ENCODE measurements around the gene PSME3IP1. TPM values are rescaled to one million over a fixed set of nuclear protein-coding genes. Genes with fewer than 3 reads are reported as not detected.
A peak's percentile ranks its signal among the peaks of the same experiment; 100 is the strongest.

Gene PSME3IP1
- polyA plus RNA-seq, 1 of the 3 experiments (the other 2 are of a cell fraction) = 80.9 TPM

- H3K4me1 ChIP-seq (ENCODE audit: control insufficient read depth in 1 of 2, insufficient read depth in 2 of 2, low read depth in 1 of 2, low read length in 1 of 2) = peaks cover 0 to 22% of the 10 kb centered on the region in 2 experiments; a peak in 3 of 4 replicates
- no peaks in the 10 kb centered on the region for H3F3A ChIP-seq (replicated peaks; ENCODE audit: insufficient read depth)
- H2AFZ ChIP-seq (ENCODE audit: low read depth) = no peak overlapping the region
- CTCF ChIA-PET = interaction anchor here (0.5 to 2.1 kb wide), 7 partner anchors 8 to 213 kb away, joined by 3 to 7 read pairs (median 5); partner anchors contain the start of gene CPNE2
- peaks cover 6% of the 10 kb centered on the region; the same call in 1 of the 2 replicates for H4K20me1 ChIP-seq (ENCODE audit: insufficient read depth)
- no peaks in the 10 kb centered on the region for H3K27me3 ChIP-seq (ENCODE audit: insufficient read depth)
- no peaks in the 10 kb centered on the region for H3K9me3 ChIP-seq
- TF ChIP-seq FOXJ3 (CRISPR knock-in tag; IDR thresholded peaks at IDR 0.05) = peak; percentile 98
- TF ChIP-seq RCOR1 (IDR thresholded peaks at IDR 0.05; ENCODE audit: low read length) = peak; percentile 95
- peak; percentile 54; the same call in 1 of the 2 replicates for TF ChIP-seq MXI1 (IDR thresholded peaks at IDR 0.05; ENCODE audit: low read depth, low read length)
- no peak for TF ChIP-seq SIN3A (IDR thresholded peaks at IDR 0.05; ENCODE audit: borderline replicate concordance, low read depth, low read length)
- TF ChIP-seq TCF12 (IDR thresholded peaks at IDR 0.05) = peak; percentile 30; the same call in 1 of the 2 replicates
- TF ChIP-seq YY1 (IDR thresholded peaks at IDR 0.05; ENCODE audit: low read depth) = no peak
- no peak for TF ChIP-seq NFIC (IDR thresholded peaks at IDR 0.05; ENCODE audit: borderline replicate concordance)
- TF ChIP-seq TAF1 (IDR thresholded peaks at IDR 0.05; ENCODE audit: borderline replicate concordance, low read depth, low read length) = no peak
- TF ChIP-seq CHD2 (IDR thresholded peaks at IDR 0.05; ENCODE audit: low read length, partially characterized antibody) = peak; percentile 66
- peak in 1 of 2 experiments; percentile 94; a peak in 2 of 4 replicates for TF ChIP-seq EP300 (IDR thresholded peaks at IDR 0.05; ENCODE audit: borderline replicate concordance in 1 of 2, low read depth in 1 of 2, low read length in 1 of 2)
- TF ChIP-seq GATA2 (CRISPR knock-in tag; IDR thresholded peaks at IDR 0.05) = no peak; the same call in none of the 2 replicates
- peak; percentile 66 for DNase-seq
- no peak overlapping the region for H3K4me3 ChIP-seq (ENCODE audit: low read depth in 2 of 2, low read length in 1 of 2)
- H3K36me3 ChIP-seq (replicated peaks in 1 of 2; ENCODE audit: control insufficient read depth in 1 of 2, insufficient read depth in 2 of 2, low read length in 1 of 2) = peaks cover 3 to 7% of the 10 kb centered on the region in 2 experiments
- H3K4me2 ChIP-seq = no peak overlapping the region
- POLR2A ChIA-PET = no interaction called here
- H3K9me2 ChIP-seq = no peaks in the 10 kb centered on the region
- H3K27ac ChIP-seq (ENCODE audit: low read depth in 2 of 2, low read length in 1 of 2) = peak overlapping the region; percentile 18 to 87; a peak in 3 of 4 replicates
- 75% methylated on average over 3 of the region's 3 CpGs for WGBS (ENCODE audit: low lambda C conversion rate)
- peaks cover 96% of the 10 kb centered on the region for H3K79me2 ChIP-seq (ENCODE audit: insufficient read depth)
- no peak overlapping the region for H3K9ac ChIP-seq
Measured at GRCh38 chr16:57179215-57179828, 6.5 kb downstream of the PSME3IP1 start.

DNA sequence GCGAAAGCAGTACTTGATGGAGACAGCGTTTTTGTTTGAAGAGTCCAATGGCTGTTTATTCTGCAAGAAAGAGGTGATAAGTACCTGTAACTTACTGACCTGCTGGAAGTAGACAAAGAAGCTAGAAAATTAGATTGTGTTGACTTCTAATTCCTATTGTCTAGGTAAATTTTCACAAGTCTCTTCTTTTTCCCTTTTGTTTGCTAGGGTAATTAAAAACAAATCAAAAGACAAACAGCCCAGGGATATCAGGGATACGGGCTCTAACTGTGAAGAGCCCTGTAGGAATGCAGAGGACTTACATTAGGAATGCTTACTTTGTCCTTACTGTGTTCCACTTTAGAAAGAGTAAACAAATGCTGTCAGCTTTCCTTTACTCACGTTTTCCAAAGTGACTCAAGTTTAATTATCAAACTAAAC lies 7.0 kb downstream of the PSME3IP1 start:
- Histone ChIP-seq H3K9me2 (no peaks in the 10 kb centered on the region), H3K27me3 (ENCODE audit: insufficient read depth) (no peaks in the 10 kb centered on the region), H3K9ac (no peak overlapping the region), H3K36me3 (replicated peaks in 1 of 2; ENCODE audit: control insufficient read depth in 1 of 2, insufficient read depth in 2 of 2, low read length in 1 of 2) (peaks cover 3 to 7% of the 10 kb centered on the region in 2 experiments), H3K4me1 (ENCODE audit: control insufficient read depth in 1 of 2, insufficient read depth in 2 of 2, low read depth in 1 of 2, low read length in 1 of 2) (peaks cover 0 to 22% of the 10 kb centered on the region in 2 experiments; a peak in 3 of 4 replicates), H3K79me2 (ENCODE audit: insufficient read depth) (peaks cover 95% of the 10 kb centered on the region), H3K27ac (ENCODE audit: low read depth in 2 of 2, low read length in 1 of 2) (peak overlapping the region in 1 of 2 experiments; percentile 87; a peak in 2 of 4 replicates), H3K4me2 (no peak overlapping the region), H3K4me3 (ENCODE audit: low read depth in 2 of 2, low read length in 1 of 2) (no peak overlapping the region), H3F3A (replicated peaks; ENCODE audit: insufficient read depth) (no peaks in the 10 kb centered on the region), H3K9me3 (no peaks in the 10 kb centered on the region), H2AFZ (ENCODE audit: low read depth) (no peak overlapping the region), H4K20me1 (ENCODE audit: insufficient read depth) (peaks cover 6% of the 10 kb centered on the region; the same call in 1 of the 2 replicates)
- POLR2A ChIA-PET = no interaction called here
- no peak for TF ChIP-seq GABPA (IDR thresholded peaks at IDR 0.05; ENCODE audit: low read depth)
- TF ChIP-seq TCF12 (IDR thresholded peaks at IDR 0.05) = no peak
- no peak for TF ChIP-seq CTCF (IDR thresholded peaks at IDR 0.05)
- TF ChIP-seq RCOR1 (IDR thresholded peaks at IDR 0.05; ENCODE audit: low read length) = no peak
- CTCF ChIA-PET = interaction anchor here (1.0 to 2.1 kb wide), 3 partner anchors 8 to 122 kb away, joined by 3 to 7 read pairs (median 3); no protein-coding TSS in a partner anchor
- no peak for DNase-seq
- 79% methylated on average over 4 of the region's 4 CpGs for WGBS (ENCODE audit: low lambda C conversion rate)
